ENCODE measurements around the gene PRRC1. TPM values are rescaled to one million over a fixed set of nuclear protein-coding genes. Genes with fewer than 3 reads are reported as not detected.

The PRRC1 gene
- 66.2 and 97.0 TPM in 2 replicates for total RNA-seq

GRCh38 chr5:127517480-127518318 lies at the start of gene PRRC1:
TSS of gene PRRC1 (plus strand) at chr5:127517640. CDS start at chr5:127523480, 5,840 bp downstream.

Other genes with a start within 250 kb of the PRRC1 start
- 0.14 TPM in 1 of 2 replicates, not detected in the other for gene MEGF10, start 226.8 kb upstream of the PRRC1 start, total RNA-seq
- gene CTXN3, start 131.4 kb downstream of the PRRC1 start, total RNA-seq, result not detected in 2 replicates
- gene CCDC192, start 185.8 kb downstream of the PRRC1 start, total RNA-seq, result not detected in 2 replicates